ENCODE data around the gene TNRC18.
A peak's percentile ranks its signal among the peaks of the same experiment; 100 is the strongest.
"Not testable (repeated sequence)": the region's sequence is repeated elsewhere in the genome, so short reads cannot be mapped to it uniquely, and the experiment has no call there.

Gene TNRC18

DNA sequence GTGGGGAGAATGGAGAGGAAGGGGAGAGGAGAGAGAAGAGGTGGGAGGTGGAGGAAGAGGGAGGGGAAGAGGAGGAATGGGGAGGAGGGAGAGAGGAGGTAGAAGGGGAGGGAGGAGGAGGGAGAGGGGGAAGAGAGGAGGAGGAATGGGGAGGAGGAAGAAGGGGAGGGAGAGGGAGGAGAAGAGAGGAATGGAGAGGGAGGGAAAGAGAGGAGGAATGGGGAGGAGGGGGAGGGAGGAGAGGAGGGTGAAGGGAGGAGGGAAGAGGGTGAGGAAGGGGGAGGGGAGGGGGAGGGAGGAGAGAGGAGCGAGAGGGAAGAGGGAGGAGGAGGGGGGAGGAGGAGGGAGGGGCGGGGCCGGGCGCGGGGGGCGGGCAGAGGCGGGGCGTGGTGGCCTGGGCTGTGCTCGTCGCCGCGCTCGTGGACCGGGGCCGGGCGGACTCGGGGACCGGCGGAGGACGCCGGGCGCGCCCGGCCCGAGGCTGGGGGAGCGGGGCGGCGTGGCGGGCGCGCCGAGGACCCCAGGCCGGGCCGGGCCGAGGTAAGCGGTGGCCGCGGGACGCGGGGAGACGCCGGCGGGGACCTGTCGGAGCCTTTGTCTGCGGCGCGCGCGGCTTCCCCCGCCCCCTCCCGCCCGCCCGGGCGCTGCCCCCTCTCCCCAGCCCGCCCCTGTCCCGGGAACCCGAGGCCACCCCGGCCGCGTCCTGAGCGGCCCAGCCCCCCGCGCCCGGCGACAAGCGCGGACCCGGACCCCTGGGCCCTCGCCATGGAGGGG, 140.9 kb downstream of the TNRC18 start, which contains the start of gene SLC29A4:
TSS of gene SLC29A4 (plus strand) at position 401 of the 774 bp plus-strand sequence. CDS start 4,874 bp downstream, outside the sequence.
- peak; percentile 6 for DNase-seq (ENCODE audit: low read depth)
- TF ChIP-seq, protein P1, sequence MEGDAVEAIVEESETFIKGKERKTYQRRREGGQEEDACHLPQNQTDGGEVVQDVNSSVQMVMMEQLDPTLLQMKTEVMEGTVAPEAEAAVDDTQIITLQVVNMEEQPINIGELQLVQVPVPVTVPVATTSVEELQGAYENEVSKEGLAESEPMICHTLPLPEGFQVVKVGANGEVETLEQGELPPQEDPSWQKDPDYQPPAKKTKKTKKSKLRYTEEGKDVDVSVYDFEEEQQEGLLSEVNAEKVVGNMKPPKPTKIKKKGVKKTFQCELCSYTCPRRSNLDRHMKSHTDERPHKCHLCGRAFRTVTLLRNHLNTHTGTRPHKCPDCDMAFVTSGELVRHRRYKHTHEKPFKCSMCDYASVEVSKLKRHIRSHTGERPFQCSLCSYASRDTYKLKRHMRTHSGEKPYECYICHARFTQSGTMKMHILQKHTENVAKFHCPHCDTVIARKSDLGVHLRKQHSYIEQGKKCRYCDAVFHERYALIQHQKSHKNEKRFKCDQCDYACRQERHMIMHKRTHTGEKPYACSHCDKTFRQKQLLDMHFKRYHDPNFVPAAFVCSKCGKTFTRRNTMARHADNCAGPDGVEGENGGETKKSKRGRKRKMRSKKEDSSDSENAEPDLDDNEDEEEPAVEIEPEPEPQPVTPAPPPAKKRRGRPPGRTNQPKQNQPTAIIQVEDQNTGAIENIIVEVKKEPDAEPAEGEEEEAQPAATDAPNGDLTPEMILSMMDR (IDR thresholded peaks at IDR 0.05; ENCODE audit: control insufficient read depth, extremely low read depth, insufficient read depth): no peak
- H3K4me3 ChIP-seq (ENCODE audit: low read depth, low read length): peak within 1 kb of the TSS; percentile 47

DNA sequence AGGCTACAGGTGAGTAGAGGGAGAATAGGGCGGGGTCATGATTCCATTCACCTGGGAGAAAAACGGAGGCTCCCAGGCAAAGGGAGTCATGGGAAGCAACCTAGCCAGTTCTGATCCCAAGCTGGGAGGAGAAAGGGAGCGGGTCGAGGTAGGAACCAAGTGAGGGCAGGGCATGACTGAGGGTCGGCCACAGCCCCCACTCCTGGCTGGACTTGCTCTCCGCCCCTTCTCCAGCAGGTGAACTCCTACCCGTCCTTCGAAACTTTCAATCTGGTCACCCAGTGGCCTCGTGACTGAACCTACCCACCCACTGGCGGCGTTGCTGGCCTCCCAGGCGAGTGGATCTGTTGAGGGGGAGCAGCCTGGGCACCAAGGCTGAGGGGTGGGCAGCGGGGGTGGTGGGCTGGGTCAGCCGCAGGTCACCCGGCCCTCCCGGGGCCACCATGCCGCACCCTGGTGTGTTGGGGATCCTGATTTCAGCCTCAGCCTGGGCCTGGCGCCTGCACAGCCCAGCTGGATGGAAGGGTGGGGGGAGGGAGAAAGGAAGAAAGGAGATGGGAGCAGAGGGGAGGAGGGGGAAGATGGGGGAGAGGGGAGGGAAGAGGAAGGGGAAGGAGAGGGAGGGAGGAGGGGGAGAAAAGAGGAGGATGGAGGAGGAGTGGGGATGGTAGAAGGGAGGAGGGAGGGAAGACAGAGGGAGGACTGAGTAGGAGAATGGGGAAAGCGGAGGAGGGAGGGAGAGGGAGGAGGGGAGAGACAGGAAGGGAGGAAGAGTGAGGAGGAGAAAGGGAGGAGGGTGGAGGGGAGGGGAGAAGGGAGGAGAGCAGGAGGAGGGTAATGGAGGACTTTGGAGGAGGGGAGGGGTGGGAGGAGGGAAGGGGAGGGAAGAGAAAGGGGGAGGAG, 141.8 kb downstream of the TNRC18 start:
- not testable (repeated sequence) for DNase-seq (ENCODE audit: low read depth); H3K4me3 ChIP-seq (ENCODE audit: low read depth, low read length)

DNA sequence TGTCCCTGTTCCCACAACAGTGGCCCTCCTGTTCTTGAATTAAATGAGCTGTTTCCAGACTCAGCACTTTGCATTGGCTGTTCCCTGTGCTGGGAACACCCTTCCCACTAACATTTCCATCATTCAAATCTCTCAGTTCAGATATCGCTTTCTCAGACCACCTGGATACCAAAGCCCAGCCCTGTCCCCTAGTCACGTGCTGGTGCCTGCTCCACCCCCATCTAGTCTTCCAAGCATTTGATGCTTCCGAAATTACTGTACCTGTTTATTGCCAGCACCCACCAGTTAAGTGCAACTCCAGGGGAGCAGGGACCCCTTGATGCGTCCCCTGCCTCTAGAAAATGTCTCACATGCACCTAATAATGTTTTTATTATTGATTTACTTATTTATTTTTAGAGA, 143.9 kb downstream of the TNRC18 start:
- no peak overlapping the region for H3K4me3 ChIP-seq (ENCODE audit: low read depth, low read length)
- TF ChIP-seq, protein P1 (IDR thresholded peaks at IDR 0.05; ENCODE audit: control insufficient read depth, extremely low read depth, insufficient read depth): no peak
- no peak for DNase-seq (ENCODE audit: low read depth)

DNA sequence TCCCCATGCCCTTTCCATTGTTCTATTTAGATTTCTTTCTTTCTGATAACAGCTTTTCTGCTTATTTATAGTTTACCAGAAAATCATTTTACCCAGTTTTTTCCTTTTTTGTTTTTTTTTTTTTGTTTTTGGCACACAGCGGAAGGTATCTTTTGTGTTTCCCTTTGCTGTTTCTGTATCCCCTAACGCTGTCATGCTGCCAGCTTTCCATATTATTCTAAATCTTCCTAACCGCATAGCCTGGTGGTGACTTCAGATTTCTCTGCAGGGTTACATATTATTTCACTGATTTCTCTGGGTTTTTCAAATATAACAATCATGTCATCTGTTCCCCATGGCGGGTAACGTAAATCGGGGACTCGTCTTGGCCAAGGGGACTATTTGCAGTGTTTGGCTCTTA, 144.9 kb downstream of the TNRC18 start:
- no peak for DNase-seq (ENCODE audit: low read depth)
- no peak overlapping the region for H3K4me3 ChIP-seq (ENCODE audit: low read depth, low read length)
- TF ChIP-seq, protein P1 (IDR thresholded peaks at IDR 0.05; ENCODE audit: control insufficient read depth, extremely low read depth, insufficient read depth): no peak

DNA sequence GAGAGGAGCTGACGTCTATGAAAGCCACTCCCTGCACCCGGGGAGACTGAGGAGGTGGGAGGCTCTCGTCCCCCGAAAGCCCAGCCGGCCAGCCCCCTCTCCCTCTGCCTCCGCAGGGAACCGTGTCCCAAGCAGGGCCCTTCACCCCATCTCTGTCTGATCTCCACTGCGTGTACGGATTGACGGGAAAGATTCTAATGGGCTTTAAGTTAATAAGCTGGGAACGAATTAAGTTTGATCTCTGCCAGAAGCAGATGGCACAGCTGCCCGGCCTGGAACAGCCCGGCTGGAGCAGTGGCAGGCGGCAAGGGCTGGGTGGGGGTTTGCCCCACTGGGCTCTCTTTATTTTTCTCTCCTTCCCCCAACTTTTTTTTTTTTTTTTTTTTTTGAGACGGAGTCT, 147.0 kb downstream of the TNRC18 start:
- no peak for DNase-seq (ENCODE audit: low read depth)
- H3K4me3 ChIP-seq (ENCODE audit: low read depth, low read length): no peak overlapping the region
- TF ChIP-seq, protein P1 (IDR thresholded peaks at IDR 0.05; ENCODE audit: control insufficient read depth, extremely low read depth, insufficient read depth): no peak

DNA sequence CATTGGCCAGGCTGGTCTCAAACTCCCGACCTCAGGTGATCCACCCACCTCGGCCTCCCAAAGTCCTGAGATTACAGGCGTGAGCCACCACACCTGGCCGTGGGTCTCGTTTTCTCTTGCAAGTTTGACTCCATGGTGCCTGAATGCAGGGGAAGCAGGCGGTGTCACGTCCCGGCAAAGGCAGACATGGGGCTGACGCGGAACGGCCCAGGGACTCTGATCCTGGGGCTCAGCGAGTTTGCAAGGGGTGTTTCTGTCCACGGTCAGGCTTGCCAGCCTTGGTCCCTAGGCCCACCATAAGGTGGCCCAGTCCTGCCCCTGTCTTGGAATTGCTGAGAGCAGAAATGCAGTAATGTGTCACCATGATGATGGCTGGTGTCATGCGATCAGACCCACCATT, 147.5 kb downstream of the TNRC18 start:
- not testable (repeated sequence) for DNase-seq (ENCODE audit: low read depth); H3K4me3 ChIP-seq (ENCODE audit: low read depth, low read length)

DNA sequence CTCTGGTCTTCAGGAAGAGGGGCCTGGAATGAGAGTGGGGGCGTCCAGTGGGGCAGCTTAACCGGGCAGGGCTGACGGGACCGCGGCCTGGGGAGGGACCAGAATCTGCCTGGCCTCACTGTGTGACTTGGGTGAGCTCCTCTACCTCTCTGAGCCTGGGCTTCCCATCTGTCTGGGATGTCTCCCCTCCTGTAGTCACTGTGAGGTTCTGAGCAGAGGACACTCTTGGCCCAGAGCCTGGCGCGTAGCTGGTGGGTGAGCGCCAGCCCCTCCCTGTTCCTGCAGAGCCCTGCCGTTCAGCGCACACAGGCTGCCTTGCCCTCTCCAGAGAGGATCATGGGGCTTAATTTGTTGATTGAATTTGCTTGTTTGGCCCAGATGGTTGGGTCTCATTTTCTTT, 148.1 kb downstream of the TNRC18 start:
- not testable (repeated sequence) for DNase-seq (ENCODE audit: low read depth)

DNA sequence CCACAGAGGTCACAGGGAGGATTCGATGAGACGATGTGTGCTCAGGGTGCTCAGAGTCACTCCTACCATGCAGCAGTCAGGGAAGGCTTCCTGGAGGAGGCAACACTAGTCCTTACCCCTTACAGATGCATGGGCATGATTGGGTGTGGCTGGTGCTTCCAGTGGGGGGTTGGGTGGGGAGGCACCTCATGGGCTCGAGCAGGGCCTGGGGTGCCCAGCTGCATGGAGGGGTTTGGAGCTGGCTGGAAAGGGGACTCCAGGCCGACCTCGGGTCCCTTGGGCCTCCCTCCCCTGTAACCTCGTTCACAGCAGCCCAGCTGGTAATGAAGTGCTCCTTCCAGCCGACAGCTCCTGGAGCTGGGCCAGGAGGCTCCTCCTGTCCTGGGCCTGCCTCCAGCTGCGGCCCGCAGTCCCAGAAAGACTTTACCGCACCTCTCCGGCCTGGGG, 148.6 kb downstream of the TNRC18 start:
- not testable (repeated sequence) for DNase-seq (ENCODE audit: low read depth); H3K4me3 ChIP-seq (ENCODE audit: low read depth, low read length)

More for the DNA sequence above, 148.1 kb downstream of the TNRC18 start:
- not testable (repeated sequence) for H3K4me3 ChIP-seq (ENCODE audit: low read depth, low read length)

DNA sequence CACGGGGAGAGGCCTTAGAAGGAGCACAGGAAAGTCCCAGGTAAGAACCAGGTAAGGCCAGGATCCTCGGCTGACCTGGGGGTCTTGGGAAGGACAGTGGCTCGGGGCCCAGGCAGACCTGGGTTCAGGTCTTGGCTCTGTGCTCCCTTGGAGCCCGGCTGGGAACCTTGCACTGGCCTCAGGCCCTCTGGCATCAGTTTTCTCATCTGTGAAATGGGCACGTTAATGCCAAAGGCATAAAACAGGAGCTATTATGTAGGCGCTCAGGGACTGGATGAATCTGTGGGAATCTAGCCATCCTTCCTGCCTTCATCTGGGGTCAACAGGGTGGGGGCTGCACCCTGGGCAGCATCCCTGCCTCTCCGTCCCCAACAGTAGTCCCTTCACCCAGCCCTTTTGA, 149.2 kb downstream of the TNRC18 start:
- no peak overlapping the region for H3K4me3 ChIP-seq (ENCODE audit: low read depth, low read length)
- DNase-seq (ENCODE audit: low read depth): no peak
- TF ChIP-seq, protein P1 (IDR thresholded peaks at IDR 0.05; ENCODE audit: control insufficient read depth, extremely low read depth, insufficient read depth): no peak

DNA sequence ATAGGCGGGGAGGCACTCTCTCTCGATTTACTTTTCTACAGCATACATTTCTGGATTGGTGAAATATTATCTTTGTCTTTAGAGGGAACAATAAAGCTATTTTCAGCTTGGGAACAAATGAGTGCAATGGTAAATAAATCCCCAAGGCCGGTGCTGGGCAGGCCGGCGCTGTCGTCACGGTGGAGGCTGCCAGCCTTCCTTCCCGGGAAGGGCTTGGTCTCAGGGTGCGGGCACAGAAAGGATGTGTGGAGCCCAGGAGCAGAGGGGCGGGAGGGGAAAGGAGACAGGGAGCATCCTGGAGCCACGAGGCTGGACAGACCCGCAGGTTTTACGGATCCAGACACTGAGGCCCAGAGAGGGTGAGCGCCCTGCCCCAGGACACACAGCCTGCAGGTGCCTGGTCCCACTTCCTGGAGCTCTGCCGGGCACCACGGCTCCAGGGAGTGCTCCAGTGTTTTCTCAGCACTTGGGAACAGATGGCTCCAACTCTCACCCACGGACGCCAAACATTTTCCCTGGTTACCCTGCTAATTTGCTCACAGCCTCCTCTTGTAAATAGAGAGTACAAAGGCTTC, 149.7 kb downstream of the TNRC18 start:
- not testable (repeated sequence) for DNase-seq (ENCODE audit: low read depth); H3K4me3 ChIP-seq (ENCODE audit: low read depth, low read length)

Measured in LNCaP clone FGC (cell line).